Measurements from ENCODE around the gene SCT. TPM values are rescaled to one million over a fixed set of nuclear protein-coding genes. Genes with fewer than 3 reads are reported as not detected.
"Not testable (repeated sequence)": the region's sequence is repeated elsewhere in the genome, so short reads cannot be mapped to it uniquely, and the experiment has no call there.

SCT gene
- total and polyA plus RNA-seq, 8 donors = 0.58 to 0.69 TPM; not detected in 6

DNA sequence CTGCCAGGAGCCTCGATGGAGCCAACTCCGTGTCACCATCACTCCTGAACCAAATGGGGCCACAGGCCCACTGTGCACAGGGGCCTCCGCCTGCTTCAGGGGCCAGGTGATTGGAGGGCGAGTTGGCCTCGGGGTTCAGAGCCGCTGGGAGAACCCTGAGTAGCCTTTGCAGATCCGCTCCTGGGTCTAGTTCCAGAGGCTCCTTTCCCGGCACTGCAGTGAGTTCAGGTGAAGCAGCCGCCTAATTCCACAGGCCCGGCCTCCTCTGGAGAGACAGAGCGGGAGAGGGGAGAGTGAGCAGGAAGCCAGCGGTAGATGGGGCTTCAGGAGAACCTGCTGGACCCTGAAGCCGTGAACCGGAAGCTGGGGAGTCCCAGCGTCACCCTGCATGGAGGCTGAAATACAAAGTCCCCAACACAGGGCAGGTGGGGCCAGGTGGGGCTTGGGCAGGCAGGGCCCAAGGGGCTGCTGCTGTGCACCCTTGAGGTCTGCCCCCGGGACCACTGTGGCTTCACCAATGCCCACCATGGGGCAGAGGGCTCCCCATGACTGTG lies 32.6 kb upstream of the SCT start:
- FAIRE-seq = no peak
- TF ChIP-seq, protein P1, sequence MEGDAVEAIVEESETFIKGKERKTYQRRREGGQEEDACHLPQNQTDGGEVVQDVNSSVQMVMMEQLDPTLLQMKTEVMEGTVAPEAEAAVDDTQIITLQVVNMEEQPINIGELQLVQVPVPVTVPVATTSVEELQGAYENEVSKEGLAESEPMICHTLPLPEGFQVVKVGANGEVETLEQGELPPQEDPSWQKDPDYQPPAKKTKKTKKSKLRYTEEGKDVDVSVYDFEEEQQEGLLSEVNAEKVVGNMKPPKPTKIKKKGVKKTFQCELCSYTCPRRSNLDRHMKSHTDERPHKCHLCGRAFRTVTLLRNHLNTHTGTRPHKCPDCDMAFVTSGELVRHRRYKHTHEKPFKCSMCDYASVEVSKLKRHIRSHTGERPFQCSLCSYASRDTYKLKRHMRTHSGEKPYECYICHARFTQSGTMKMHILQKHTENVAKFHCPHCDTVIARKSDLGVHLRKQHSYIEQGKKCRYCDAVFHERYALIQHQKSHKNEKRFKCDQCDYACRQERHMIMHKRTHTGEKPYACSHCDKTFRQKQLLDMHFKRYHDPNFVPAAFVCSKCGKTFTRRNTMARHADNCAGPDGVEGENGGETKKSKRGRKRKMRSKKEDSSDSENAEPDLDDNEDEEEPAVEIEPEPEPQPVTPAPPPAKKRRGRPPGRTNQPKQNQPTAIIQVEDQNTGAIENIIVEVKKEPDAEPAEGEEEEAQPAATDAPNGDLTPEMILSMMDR (IDR thresholded peaks at IDR 0.05) = no peak
- Histone ChIP-seq H3K27ac (no peak overlapping the region), H3K4me3 (no peak overlapping the region), H3K9me3 (no peaks in the 10 kb centered on the region), H3K36me3 (peaks cover 0 to 4% (median 0%) of the 10 kb centered on the region in 3 donors), H3K27me3 (no peaks in the 10 kb centered on the region), H3K4me1 (peaks cover 0 to 10% (median 10%) of the 10 kb centered on the region in 3 donors)
- no peak for ATAC-seq
- intact Hi-C loops (cut with DNase I) = loop anchor here in 2 of 3 donors (5.0 kb wide), 1 partner anchor 63 kb away; no protein-coding TSS in a partner anchor
- WGBS, 2 donors = 93 to 94% methylated on average over 15 to 16 of the region's 16 CpGs
- no peak for DNase-seq

DNA sequence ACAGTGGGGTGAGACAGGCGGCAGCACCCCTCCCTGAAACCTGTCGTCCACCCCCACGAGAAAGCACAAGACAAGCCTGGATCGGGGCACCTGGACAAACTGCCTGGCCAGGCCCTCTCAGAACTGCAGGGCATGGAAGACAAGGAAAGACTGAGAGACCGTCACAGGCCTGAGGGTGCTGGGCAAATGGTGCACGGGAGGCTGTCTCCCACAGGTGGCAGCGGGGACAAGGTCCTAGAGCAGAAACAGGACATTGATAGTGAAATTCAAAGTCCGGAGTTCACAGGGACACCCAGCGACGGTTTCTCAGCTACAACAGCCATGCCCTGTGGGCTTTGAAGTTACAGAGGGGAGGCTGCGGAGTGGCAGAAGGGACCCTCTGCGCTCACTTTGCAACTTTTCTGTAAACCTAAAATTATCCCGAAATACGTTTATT lies 30.7 kb upstream of the SCT start:
- TF ChIP-seq, protein P1 (IDR thresholded peaks at IDR 0.05) = no peak
- peaks cover 0 to 4% (median 0%) of the 10 kb centered on the region in 3 donors for H3K36me3 ChIP-seq
- ATAC-seq (peak; percentile 29 to 46 (median 44)), FAIRE-seq (no peak), DNase-seq (no peak)
- H3K27ac ChIP-seq = no peak overlapping the region
- no peak overlapping the region for H3K4me3 ChIP-seq
- H3K4me1 ChIP-seq = peaks cover 0 to 12% (median 10%) of the 10 kb centered on the region in 3 donors
- WGBS, 2 donors = 64 to 65% methylated on average over 14 of the region's 14 CpGs
- no peaks in the 10 kb centered on the region for H3K9me3 ChIP-seq
- H3K27me3 ChIP-seq = no peaks in the 10 kb centered on the region
- intact Hi-C loops (cut with DNase I) = no loop called here

DNA sequence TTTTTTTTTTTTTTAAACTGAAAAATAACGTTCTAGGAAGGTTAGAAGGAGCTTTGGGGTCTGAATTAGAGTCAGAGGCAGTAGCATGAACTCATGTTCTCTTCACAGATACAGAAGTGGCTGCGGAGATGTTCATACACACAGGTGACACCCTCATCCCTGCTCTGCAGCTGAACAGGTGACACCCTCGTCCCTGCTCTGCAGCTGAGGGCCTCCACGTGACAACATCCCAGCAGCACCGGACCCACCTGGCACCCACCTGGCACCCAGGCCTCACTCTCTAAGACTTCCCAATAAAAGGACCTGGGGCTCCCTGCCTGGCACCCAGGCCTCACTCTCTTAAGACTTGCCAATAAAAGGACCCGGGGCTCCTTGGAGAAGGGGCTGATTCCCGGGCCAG lies 29.9 kb upstream of the SCT start:
- Histone ChIP-seq H3K9me3 (no peaks in the 10 kb centered on the region), H3K27me3 (no peaks in the 10 kb centered on the region), H3K4me1 (peaks cover 0 to 12% (median 10%) of the 10 kb centered on the region in 3 donors), H3K27ac (no peak overlapping the region), H3K4me3 (no peak overlapping the region), H3K36me3 (peaks cover 0 to 4% (median 0%) of the 10 kb centered on the region in 3 donors)
- DNase-seq (no peak), ATAC-seq (no peak), FAIRE-seq (no peak)
- intact Hi-C loops (cut with DNase I) = no loop called here
- 78 to 80% methylated on average over 7 of the region's 7 CpGs for WGBS, 2 donors
- TF ChIP-seq, protein P1 (IDR thresholded peaks at IDR 0.05) = no peak

DNA sequence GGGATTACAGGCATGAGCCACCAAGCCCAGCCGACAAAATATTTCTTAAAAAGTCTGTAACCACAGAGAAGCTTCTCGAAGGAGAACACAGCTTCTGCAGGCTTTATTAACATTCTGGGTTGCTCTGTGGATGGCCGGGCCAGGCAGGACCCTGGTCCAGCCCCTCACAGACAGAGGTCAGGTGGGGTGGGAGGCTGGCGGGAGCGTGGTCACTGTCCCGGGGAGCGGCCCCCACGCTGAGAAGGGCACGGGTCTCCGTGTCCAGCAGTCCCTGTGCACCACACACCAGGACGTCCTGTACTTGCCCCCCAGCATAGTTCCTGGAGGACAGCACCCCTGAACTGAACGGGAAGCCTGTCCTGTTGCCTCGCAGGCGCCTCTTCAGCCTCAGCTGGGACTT lies 29.4 kb upstream of the SCT start:
- Histone ChIP-seq H3K27ac (no peak overlapping the region), H3K4me1 (peaks cover 0 to 12% (median 10%) of the 10 kb centered on the region in 3 donors), H3K27me3 (no peaks in the 10 kb centered on the region), H3K36me3 (peaks cover 0 to 4% (median 0%) of the 10 kb centered on the region in 3 donors), H3K9me3 (no peaks in the 10 kb centered on the region), H3K4me3 (no peak overlapping the region)
- intact Hi-C loops (cut with DNase I) = no loop called here
- DNase-seq (no peak), FAIRE-seq (no peak), ATAC-seq (no peak)
- TF ChIP-seq, protein P1 (IDR thresholded peaks at IDR 0.05) = no peak
- 92 to 95% methylated on average over 14 of the region's 14 CpGs for WGBS, 2 donors

DNA sequence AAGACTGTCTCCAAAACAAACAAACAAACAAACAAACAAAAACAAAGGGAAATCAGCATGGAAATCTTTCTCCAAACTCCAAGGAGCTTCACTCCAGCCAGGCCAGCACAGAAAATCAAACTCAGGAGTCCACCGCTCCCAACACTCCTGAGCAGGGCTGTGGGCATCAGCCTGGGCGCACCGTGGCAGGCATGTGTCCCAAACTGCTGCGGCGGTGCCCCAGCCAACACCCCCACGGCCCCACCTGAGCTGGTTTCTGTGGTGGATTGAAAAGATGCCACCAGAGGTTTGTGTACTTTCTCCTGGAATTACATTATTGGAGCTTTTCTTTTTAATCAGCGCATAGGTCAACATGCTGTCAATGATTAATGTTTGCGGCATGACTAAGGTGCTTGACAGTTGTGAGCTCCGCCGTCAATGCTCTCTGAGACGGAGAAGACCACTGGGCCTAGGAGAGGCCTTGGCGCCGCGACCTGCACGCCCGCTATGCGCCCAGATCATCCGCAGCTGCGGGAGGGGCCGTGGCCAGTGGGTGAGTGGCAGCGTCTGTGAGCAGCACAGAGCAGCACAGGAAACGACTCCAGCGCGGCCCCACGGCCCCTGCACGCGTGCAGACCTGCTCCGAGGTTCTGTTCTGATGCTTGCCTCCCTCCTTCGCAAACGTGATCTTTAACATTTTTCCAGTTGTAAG lies 28.2 kb upstream of the SCT start:
- H3K9me3 ChIP-seq = no peaks in the 10 kb centered on the region
- DNase-seq (no peak), ATAC-seq (peak; percentile 73 to 85 (median 82)), FAIRE-seq (no peak)
- H3K27ac ChIP-seq = no peak overlapping the region
- peaks cover 0 to 11% (median 0%) of the 10 kb centered on the region in 3 donors for H3K36me3 ChIP-seq
- 32 to 37% methylated on average over 30 of the region's 30 CpGs for WGBS, 2 donors
- H3K4me1 ChIP-seq = peaks cover 0 to 12% (median 10%) of the 10 kb centered on the region in 3 donors
- TF ChIP-seq, protein P1 (IDR thresholded peaks at IDR 0.05) = no peak
- intact Hi-C loops (cut with DNase I) = no loop called here
- H3K4me3 ChIP-seq = no peak overlapping the region
- H3K27me3 ChIP-seq = no peaks in the 10 kb centered on the region

DNA sequence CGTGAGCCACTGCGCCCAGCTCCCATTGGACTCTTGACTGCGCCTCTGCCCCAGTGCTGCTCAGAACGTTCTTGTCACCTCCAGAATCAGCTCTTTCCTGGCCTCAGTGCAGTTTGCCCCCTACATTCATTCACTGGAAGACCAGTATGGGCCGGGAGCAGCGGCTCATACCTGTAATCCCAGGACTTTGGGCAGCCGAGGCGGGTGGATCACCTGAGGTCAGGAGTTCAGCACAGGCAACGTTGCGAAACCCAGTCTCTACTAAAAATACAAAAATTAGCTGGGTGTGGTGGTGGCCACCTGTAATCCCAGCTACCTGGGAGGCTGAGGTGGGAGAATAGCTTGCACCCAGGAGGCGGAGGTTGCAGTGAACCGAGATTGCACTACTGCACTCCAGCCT lies 27.5 kb upstream of the SCT start:
- H3K4me3 ChIP-seq; DNase-seq; intact Hi-C loops (cut with DNase I); FAIRE-seq; H3K27me3 ChIP-seq; H3K27ac ChIP-seq; ATAC-seq; H3K9me3 ChIP-seq: not testable (repeated sequence)
- WGBS, 2 donors = 93 to 96% methylated on average over 12 of the region's 12 CpGs
- peaks cover 0 to 11% (median 0%) of the 10 kb centered on the region in 3 donors for H3K36me3 ChIP-seq
- peaks cover 0 to 12% (median 10%) of the 10 kb centered on the region in 3 donors for H3K4me1 ChIP-seq

Data from pancreas (tissue), 10 donors.